IPS-NIHi11 (cell line): Measurements from ENCODE around the gene ATP2B3.

ENCODE experiments used
- DNase-seq: peaks from one replicate; pipeline ENCODE4 v3.0.0; 2012; ENCODE audit warnings: mixed read lengths, low spot score

The ATP2B3 gene

DNA sequence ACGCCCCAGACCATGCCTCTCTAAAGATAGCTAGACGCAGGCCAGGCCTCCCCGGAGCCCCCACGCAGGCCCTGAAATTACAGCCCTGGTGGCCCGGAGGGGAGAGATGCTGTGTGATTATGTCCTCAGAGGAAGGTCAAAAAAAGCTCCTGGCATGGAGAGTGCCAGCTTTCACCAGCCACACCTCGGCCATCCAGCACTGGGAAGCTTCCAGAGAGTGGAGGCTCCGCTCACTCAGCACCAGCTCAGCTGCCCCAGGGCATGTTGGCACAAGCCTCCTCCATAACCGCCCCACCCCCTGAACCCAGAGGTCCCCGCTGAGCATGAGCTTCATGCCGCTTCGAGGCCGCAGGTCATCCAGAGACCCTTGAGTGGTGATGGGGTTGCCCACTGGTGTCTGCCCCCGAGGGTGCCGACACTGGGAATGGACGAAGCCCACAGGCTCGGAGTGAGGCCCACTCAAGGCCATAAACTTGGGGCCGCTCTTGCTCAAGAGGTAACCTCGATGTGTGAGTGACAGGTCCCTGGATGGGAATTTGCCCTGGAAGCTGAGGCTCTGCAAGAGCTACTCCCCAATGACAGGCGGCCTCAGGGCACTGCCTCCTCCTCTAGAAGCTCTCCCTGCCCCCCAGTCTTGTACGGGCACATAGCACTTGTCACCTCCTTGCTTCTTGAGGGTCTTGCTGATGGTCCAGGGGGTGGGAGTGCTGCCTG, 27.1 kb upstream of the ATP2B3 start:
- no peak for DNase-seq

DNA sequence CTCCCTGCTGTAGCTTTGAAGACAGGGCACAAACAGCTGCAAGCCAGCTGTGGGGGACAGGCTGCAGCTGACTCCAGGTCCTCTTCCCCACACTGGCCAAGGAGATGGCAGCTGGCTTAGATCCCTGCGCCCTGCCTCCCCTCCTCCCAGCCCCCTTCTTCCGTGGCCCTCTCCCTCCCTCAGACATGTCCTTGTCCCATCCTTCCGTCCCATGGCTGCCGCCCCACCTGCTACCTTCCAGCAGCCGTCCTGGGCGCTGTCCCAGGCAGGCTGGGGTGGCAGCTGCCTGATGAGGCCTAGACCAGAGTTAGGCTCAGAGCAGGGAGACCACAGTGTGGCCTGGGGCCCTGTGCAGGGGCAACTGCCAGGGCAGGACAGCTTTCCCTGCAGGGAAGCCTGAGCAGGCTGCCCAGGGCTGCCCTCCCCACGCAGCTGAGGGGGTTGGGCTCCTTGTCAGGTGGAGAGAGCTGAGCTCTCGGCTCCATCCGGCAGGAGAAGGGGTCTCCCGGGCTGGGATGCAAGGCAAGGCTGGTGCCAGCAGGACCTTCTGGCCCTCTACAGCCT, 26.0 kb upstream of the ATP2B3 start:
- DNase-seq, result no peak

DNA sequence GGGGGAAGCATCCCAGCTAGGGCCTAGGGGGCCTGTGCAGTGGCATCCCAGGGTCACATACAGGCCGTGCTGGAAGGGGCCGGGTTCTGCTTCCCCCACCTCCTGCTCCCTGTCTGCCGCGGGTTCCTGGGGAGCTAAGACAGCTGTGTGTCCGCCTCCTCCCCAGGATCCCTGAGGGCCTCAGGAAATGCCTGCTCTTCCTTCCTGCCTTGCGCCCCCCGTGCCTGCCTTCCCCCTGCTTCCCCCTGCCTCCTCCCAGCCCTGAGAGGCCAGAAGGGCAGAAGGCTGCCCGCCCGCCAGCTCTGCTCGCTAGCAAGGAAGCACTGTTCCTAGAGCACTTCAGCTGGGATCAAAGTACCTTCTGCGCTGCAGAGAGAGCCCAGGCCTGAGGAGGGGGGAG, 25.5 kb upstream of the ATP2B3 start:
- DNase-seq, result no peak

DNA sequence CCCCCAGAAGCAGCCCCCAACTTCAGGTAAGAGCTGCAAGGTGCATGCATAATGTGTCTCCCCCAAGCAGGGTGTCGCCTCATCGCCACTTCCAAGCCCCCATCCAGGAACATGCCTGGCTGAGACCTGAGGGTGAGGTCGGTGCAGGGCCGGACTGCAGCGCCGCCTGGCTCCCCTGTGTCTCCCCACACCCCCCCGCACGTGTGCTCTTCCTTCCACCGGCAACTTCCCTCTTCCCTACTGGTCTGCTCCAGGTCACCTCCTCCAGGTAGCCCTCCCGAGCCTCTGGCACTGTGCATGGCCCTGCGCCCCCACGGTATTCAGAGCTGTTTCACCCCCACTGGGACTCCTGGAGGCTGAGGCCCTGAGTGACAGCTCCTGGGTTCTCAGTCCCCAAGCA, 24.9 kb upstream of the ATP2B3 start:
- DNase-seq, result no peak

DNA sequence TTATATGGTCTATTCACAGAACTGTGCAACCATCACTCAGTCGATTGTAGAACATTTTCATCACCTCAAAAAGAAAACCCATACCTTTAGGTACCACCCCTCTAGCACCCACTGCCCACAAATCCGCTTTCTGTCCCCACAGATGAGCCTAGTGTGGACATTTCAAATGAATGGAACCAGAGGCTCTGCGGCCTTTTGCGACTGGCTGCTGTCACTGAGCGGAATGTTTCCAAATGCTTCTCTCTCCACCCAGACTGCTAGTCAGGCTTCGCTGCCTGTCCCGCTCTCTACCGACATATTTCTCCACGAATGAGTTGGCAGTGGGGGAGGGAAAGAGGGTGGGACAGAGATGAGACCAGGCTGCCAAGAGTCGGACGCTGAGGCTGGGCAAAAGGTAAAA, 24.4 kb upstream of the ATP2B3 start:
- no peak for DNase-seq

DNA sequence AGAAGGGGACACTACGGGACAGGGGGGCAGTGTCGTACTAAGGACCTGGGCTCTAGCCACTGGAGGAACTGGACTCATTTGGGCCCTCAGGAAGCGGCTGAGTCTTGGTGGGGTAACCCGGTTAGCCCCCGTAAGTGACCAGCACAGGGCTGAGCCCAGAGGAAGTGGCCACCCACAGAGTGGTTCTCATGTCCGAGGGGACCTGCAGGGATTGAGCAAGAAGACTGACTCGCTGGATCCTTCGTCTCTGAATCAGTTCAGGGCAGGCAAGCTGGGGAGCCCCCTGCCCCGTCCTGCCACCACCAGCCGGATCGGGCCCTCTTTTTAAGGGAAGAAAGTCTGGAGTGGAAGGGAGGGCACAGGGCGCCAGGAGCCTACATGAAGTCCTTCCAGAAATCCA, 23.4 kb upstream of the ATP2B3 start:
- DNase-seq, result no peak

DNA sequence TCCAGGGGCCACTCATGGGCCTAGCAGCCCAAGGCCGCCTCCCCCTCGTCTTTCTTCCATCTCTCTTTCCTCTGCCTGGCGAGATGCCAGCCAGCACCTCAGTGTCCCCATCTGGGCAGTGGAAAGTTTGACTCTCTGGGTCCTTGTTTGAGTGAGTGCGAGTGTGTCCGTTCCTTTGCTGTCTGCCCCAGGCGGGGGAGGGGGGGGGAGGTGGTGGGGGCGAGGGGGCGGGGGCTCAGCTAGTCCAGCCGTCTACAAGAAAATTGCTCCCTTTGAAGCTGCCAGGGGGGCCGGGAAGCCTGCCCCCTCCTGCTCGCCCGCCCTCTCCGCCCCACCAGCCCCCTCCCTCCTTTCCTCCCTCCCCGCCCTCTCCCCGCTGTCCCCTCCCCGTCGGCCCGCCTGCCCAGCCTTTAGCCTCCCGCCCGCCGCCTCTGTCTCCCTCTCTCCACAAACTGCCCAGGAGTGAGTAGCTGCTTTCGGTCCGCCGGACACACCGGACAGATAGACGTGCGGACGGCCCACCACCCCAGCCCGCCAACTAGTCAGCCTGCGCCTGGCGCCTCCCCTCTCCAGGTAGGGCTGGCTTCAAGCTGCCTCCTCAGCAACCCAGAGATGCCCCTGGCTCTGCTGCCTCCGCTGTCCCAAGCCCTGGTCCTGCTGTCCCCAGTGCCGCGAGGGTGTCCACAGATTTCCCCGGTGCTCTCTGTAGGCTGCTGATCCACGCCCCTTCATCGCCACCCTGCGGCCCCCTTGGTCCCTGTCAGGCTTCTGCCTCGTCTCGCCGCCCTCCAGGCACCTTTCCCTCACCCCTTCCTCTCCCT, 22.7 kb upstream of the ATP2B3 start, which contains the start of gene BGN:
TSS of gene BGN (plus strand) at position 440 of the 821 bp plus-strand sequence. CDS start 9,652 bp downstream, outside the sequence.
- peak; percentile 57 for DNase-seq

DNA sequence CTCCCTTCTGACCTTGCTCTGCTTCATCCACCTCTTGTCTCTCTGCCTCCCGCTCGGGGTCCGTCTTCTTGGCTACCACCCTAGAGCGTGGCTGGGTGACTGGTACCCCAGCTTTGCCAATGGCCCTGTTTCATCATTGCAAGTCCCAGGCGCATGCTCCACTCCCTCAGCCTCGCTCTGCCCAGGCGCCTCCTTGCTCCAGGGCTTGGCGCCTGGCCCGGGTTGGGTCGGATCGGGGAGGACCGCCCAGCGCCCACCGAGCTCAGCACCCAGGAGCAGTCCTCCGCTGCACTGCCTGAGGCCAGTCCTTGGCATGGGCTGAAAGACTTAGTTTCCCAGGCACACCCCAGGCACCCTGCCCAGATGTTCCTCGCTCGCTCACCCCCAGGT, 22.1 kb upstream of the ATP2B3 start:
- DNase-seq, result no peak

DNA sequence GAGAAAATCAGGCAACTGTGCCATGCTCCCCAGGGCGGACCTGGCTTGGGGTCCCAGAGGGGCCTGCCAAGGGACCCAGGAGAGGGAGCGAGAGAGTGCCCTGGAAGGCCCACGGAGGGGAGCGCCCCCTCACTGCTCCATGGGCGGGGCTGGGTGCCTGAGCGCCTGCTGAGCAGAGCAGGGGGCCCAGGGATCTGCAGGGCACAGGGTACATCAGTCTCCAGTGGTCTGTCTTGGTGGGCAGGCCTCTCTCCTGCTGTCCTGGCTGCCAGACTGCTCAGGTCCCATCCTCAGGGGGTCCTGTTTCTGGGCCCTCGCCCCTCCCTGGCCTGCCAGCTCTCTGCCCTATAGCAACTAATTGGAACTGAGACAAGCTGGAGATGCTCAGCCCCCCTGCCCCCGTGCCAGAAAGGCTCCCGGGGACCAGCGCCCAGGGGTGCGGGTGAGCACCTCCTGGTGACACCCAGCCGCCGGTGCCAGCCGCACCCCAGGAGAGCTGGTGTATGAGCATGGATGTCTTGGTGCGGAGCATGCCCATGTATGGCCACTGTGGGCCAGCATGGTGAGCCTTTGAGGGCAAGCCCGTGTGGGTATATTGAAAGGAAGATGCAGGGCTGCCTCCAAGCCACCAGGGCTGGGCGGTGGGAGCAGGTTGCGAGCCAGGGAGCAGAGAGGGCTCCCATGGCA, 21.4 kb upstream of the ATP2B3 start:
- DNase-seq, result no peak

DNA sequence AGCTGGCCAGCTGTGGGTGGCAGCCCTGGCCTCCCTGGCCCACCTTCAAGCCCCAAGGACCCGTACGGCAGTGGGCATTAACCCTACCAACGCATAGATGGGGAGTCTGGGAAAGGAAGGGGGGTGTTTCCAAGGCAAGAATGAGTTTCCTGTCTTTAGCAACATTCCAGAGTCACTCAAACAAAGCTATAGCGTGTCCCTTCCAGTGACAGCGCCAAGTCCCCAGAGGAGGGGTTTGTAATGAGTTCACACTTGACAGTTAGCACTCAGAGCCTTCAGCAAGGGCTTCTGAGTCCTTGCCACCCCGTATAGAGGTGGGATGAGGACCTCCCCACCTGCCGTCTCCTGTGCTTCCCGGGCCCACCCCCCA, 20.9 kb upstream of the ATP2B3 start:
- DNase-seq, result no peak

DNA sequence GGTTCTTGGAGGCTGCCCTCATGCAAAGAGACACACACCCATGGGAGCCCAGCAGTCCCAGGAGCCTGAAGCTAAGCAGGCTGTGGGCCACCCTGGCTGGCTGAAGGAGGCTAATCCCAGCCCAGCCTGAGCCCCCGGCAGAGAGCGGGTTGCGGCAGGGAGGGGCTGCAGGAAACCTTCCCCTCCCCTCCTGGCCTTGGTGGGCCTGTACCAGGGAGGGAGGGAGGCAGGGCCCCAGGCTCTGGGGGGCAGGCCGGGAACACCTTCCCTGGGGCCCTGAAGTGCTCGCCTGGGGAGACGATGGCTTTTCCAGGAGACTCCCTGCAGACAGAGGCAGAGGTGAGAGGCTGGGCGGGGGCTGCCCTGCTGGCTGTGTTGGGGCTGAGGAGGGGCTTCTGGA, 19.0 kb upstream of the ATP2B3 start:
- DNase-seq, result no peak

DNA sequence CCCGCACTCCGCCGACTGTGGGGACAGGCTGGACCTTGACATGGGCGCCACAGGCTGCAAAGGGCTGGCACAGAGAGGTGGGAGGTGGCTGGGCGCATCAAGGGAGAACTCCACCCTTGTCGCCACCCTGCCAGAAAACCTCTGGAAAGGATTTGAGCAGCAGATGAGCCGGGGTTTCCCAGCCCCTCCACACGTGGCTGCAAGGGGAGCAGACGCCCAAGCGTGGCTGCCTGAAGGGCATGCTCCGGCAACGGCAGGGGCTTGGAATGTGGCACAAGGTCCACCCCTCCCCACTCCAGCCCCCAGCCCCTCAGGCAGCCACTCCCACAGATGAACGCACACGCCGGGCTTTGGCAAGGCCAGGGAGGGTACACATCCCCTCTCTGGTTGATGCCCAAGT, 18.1 kb upstream of the ATP2B3 start:
- no peak for DNase-seq

DNA sequence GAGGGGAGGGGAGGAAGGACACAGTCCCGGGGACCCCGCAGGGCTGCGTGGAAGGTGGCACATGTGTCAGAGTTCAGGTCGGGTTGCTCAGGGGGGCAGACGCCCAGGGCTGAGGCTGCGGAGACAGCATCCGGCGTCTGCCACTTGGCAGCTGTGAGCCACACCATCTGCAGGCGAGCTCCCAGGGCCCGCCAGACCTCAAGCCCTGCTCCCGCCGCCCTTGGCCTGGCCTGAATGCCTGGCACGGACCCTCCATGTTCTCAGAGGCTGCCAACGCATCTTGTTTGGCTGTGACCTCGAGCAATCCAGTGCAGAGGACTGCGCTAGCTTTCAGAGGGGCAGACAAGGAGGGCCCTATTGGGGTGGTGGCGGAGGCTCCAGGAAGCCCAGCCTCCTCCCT, 17.6 kb upstream of the ATP2B3 start:
- DNase-seq, result no peak

DNA sequence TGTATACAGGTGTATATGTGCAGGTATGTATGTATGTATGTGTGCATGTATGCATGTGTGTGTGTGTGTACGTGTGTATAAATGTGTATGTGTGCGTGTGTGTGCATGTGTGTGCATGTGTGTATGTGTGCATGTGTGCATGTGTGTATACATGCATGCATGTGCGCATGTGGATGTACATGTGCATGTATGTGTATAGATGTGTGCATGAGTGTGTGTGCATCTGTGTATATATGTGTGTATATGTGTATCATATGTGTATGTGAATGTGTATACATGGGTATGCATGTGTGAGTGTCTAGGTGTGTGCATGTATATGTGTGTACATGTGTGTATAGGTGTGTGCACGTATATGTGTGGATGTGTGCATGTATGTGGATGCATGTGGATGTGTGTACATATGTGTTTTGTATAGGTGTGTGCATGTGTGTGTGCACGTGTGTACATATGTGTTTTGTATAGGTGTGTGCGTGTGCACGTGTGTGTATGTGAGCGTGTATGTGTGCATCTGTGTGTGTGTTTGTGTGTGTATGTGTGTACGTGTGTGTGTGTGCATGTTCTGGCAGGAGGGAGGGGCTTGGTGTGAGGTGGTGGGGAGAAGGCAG, 16.7 kb upstream of the ATP2B3 start:
- no peak for DNase-seq

DNA sequence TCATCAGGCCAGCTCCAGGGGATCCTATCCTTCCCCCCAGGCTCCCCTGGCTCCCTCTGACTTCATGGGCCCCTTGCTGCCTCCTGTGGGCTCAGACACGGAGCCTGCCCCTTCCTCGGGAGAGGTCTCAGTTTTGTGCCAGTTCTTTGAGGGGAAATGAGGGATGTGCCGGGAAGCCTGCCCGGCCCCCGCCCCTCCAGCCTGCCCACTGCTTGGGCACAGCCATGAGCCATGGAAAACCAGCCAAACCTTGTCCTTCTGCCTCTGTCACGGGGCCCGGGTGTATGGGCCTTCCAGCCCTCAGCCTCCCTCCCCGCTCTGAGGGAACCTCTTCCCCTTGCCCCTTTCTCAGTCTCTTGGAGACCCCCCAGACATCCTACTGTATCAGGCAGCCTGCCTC, 15.9 kb upstream of the ATP2B3 start:
- no peak for DNase-seq

DNA sequence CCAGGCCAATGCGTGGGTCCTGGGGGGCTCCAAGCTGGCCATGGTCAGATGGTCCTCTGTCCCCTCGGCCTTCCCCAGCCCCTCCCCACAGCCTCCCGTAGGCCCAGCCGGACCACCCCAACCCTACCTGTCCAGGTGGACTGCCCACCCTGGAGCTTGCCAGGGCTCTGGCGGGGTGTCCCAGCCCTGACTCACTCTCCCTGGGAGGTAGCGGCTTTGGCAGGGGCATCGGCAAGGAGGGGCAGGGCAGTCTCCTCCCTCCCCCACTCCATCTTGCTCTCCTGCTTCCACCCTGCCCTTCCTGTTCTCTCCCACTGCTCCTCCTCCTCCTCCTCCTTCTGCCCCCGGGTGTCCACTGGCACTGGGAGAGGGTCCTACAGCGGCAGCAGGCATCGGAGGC, 15.3 kb upstream of the ATP2B3 start:
- no peak for DNase-seq

DNA sequence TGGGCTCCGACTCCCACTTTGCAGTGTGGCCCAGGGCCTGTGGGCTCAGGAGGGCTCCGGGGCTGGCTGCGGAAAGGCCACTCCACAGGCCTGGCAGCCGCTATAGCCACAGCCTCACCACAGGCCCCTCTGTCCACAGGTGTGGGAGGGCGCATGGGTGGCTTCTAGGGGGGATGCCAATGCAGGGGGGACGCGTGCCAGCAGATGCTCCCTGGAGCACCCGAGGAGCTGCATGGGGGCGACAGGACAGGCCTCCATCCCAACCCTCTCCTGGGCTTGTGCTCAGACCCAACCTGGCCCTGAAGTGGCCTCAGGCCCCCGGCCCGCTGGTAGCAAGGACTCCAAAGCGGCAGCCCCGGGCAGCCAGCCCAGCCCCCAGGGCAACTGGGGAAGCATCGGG, 14.6 kb upstream of the ATP2B3 start:
- DNase-seq, result no peak

DNA sequence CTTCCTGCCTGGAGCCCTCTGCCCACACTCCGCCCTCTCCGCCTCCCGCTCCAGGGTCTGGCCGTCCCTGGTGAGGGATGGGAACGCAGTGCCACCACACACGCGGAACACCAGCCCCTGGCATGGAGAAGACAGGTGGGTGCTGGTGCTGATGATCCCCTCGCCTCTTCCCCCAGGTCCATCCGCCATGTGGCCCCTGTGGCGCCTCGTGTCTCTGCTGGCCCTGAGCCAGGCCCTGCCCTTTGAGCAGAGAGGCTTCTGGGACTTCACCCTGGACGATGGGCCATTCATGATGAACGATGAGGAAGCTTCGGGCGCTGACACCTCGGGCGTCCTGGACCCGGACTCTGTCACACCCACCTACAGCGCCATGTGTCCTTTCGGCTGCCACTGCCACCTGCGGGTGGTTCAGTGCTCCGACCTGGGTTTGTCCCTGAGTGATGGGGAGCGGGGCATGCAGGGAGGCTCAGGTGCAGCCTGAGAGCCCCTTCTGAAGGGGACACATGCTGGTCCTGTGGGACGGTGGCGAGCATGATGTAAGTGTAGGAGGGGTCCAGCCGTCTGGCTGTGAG, 12.9 kb upstream of the ATP2B3 start:
- no peak for DNase-seq

DNA sequence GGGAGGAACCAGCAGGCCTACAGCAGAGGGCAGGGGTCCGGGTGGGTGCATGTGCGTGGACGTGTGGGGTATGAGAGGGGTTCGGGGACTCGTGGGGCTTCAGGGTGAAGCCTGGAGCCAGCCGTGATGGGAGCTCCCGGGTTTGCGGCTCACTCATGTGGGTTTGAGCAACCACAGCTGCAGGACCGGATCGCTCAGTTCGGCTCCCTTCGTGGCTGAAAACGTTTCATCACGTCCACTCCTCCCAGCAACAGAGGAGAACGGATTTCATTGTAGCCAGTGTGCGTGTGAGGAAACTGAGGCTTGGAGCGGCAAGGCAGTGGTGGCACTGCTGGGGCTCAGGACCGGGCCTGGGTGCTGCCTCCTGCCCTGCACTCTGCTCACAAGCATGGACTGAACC, 12.1 kb upstream of the ATP2B3 start:
- no peak for DNase-seq

DNA sequence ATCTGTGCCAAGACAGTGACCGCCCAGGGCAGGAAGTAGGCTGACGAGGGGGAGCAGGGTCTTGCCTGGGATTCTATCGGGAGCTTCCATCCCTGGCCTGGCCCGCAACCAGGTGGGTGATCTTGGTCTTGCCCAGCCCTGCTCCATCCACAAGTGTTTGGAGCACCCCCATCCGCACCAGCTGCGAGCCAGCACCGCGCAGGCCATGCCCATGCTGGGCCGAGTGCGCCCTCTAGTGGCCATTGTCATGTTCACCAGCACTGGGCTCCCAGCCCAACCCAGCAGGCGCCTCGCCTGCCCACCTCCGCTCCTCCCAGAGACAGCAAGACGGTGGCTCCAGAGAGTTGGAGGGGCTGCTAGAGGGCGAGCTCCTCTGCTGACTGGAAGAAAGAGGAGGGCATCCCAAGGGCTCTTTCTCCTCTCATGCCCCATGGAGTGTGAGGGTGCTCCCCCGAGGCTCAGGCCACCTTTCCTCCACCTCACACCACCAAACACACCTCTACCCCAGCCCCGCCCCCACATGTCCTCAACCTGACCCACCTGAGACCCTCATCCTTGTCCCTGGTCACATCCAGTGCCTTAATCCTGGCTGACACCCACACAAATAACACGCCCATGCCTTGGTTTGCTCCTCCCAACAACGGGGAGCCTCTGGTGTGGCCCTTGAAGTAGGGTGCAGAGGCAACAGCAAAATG, 9.8 kb upstream of the ATP2B3 start:
- DNase-seq, result peak; percentile 93

DNA sequence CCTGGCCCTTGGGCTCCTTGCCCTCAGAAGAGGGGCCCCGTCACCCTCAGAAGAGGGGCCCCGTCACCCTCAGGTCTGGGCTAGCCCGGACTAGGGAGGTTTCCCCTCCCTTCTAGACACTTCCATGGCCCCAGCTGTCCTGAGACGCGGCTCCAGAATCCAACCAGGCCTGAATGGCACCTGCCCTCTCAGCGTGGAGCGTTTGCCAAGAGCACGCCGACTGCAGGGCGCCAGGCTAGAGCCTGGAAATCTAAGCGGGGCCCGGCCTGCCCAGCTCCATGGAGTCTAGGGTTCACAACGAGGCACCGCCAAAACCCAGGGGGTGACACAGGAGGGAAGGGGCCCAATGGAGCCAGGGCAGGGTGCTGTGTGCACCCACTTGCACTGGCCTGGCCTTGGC, 7.8 kb upstream of the ATP2B3 start:
- DNase-seq, result no peak
